Activated effector memory CD4-positive, alpha-beta T cell treated with Interleukin-2 at 50 U/mL for 16 hours (primary cell): Measurements from ENCODE around the gene GABRB3.

Source experiments
- DNase-seq: peaks from one replicate; pipeline ENCODE4 v3.0.0-alpha.2; 2020

The GABRB3 gene

GRCh38 chr15:26525096-26525495 is 247.8 kb downstream of the GABRB3 start:
- DNase-seq, result no peak

- no peak for DNase-seq
Measured at GRCh38 chr15:26521691-26522198, 251.1 kb downstream of the GABRB3 start.

GRCh38 chr15:26521130-26521529 is 251.7 kb downstream of the GABRB3 start:
- DNase-seq, result no peak

- DNase-seq, result no peak
Measured at GRCh38 chr15:26518885-26519284, 254.0 kb downstream of the GABRB3 start.

GRCh38 chr15:26516102-26516980 is 256.5 kb downstream of the GABRB3 start:
- DNase-seq, result no peak

GRCh38 chr15:26504009-26504408 is 268.9 kb downstream of the GABRB3 start:
- DNase-seq, result no peak
